ENCODE measurements around the gene VAMP2. TPM values are rescaled to one million over a fixed set of nuclear protein-coding genes. Genes with fewer than 3 reads are reported as not detected.

VAMP2 gene
- total RNA-seq, 1 donor from 2014 or later: 117 TPM

GRCh38 chr17:8155231-8155995 is 7.3 kb downstream of the VAMP2 start:
- Mint-ChIP-seq H3K9me3 (ENCODE audit: unreplicated experiment) (peaks cover 19% of the 10 kb centered on the region), H3K27ac (ENCODE audit: unreplicated experiment) (no peak overlapping the region), H3K4me3 (ENCODE audit: unreplicated experiment) (no peak overlapping the region), H3K27me3 (ENCODE audit: unreplicated experiment) (peaks cover 17% of the 10 kb centered on the region), H3K4me1 (ENCODE audit: low read depth, unreplicated experiment) (peaks cover 24% of the 10 kb centered on the region), H3K36me3 (ENCODE audit: unreplicated experiment) (no peaks in the 10 kb centered on the region)
- no peak for DNase-seq
- TF ChIP-seq CTCF (IDR thresholded peaks at IDR 0.05; ENCODE audit: partially characterized antibody, unreplicated experiment): no peak

GRCh38 chr17:8154608-8155155 is 8.1 kb downstream of the VAMP2 start:
- Mint-ChIP-seq H3K27ac (ENCODE audit: unreplicated experiment) (peak overlapping the region; percentile 52), H3K4me3 (ENCODE audit: unreplicated experiment) (no peak overlapping the region), H3K27me3 (ENCODE audit: unreplicated experiment) (peaks cover 12% of the 10 kb centered on the region), H3K9me3 (ENCODE audit: unreplicated experiment) (peaks cover 17% of the 10 kb centered on the region), H3K4me1 (ENCODE audit: low read depth, unreplicated experiment) (peaks cover 20% of the 10 kb centered on the region), H3K36me3 (ENCODE audit: unreplicated experiment) (no peaks in the 10 kb centered on the region)
- no peak for TF ChIP-seq CTCF (IDR thresholded peaks at IDR 0.05; ENCODE audit: partially characterized antibody, unreplicated experiment)
- DNase-seq: no peak

- DNase-seq: peak; percentile 94
- no peak for TF ChIP-seq CTCF (IDR thresholded peaks at IDR 0.05; ENCODE audit: partially characterized antibody, unreplicated experiment)
- Mint-ChIP-seq H3K36me3 (ENCODE audit: unreplicated experiment) (no peaks in the 10 kb centered on the region), H3K27ac (ENCODE audit: unreplicated experiment) (peak overlapping the region; percentile 99), H3K4me1 (ENCODE audit: low read depth, unreplicated experiment) (peaks cover 20% of the 10 kb centered on the region), H3K9me3 (ENCODE audit: unreplicated experiment) (peaks cover 17% of the 10 kb centered on the region), H3K27me3 (ENCODE audit: unreplicated experiment) (peaks cover 12% of the 10 kb centered on the region), H3K4me3 (ENCODE audit: unreplicated experiment) (no peak overlapping the region)
Measured at GRCh38 chr17:8153957-8154607, 8.7 kb downstream of the VAMP2 start.

- Mint-ChIP-seq H3K36me3 (ENCODE audit: unreplicated experiment) (no peaks in the 10 kb centered on the region), H3K4me1 (ENCODE audit: low read depth, unreplicated experiment) (peaks cover 20% of the 10 kb centered on the region), H3K4me3 (ENCODE audit: unreplicated experiment) (no peak overlapping the region), H3K27ac (ENCODE audit: unreplicated experiment) (peak overlapping the region; percentile 99), H3K9me3 (ENCODE audit: unreplicated experiment) (peaks cover 17% of the 10 kb centered on the region), H3K27me3 (ENCODE audit: unreplicated experiment) (peaks cover 12% of the 10 kb centered on the region)
- DNase-seq: peak; percentile 43
- TF ChIP-seq CTCF (IDR thresholded peaks at IDR 0.05; ENCODE audit: partially characterized antibody, unreplicated experiment): no peak
Measured at GRCh38 chr17:8153525-8153956, 9.2 kb downstream of the VAMP2 start.
